ENCODE measurements around the gene ZFR. TPM values are rescaled to one million over a fixed set of nuclear protein-coding genes. Genes with fewer than 3 reads are reported as not detected.
"Not testable (repeated sequence)": the region's sequence is repeated elsewhere in the genome, so short reads cannot be mapped to it uniquely, and the experiment has no call there.

Gene ZFR
- total RNA-seq, 1 donor from 2014 or later = 25.8 TPM

DNA sequence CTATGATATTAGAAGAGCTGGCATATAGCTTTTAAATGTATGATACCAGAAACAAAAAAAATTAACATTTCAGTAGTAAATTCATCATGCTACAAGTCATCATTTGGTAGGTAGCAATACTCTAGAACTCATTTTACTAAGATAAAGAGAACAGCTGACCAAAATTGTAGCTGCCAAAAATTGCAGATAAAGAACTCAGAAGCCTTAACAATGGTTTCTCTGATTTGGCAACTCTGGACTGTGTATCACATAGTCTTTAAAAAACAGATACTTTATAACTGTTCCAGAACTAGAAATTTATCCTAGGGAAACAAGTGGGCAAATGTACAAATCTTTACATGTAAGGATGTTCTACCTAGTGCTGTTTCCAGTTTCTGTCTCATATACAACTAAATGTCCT is 33.9 kb downstream of the ZFR start:
- Histone ChIP-seq H3K36me3 (peaks cover 61 to 74% of the 10 kb centered on the region in 2 donors), H3K4me1 (no peaks in the 10 kb centered on the region), H3K4me3 (no peak overlapping the region), H3K9me3 (no peaks in the 10 kb centered on the region), H3K27ac (no peak overlapping the region), H3K27me3 (no peaks in the 10 kb centered on the region)
- TF ChIP-seq, protein P1, sequence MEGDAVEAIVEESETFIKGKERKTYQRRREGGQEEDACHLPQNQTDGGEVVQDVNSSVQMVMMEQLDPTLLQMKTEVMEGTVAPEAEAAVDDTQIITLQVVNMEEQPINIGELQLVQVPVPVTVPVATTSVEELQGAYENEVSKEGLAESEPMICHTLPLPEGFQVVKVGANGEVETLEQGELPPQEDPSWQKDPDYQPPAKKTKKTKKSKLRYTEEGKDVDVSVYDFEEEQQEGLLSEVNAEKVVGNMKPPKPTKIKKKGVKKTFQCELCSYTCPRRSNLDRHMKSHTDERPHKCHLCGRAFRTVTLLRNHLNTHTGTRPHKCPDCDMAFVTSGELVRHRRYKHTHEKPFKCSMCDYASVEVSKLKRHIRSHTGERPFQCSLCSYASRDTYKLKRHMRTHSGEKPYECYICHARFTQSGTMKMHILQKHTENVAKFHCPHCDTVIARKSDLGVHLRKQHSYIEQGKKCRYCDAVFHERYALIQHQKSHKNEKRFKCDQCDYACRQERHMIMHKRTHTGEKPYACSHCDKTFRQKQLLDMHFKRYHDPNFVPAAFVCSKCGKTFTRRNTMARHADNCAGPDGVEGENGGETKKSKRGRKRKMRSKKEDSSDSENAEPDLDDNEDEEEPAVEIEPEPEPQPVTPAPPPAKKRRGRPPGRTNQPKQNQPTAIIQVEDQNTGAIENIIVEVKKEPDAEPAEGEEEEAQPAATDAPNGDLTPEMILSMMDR (IDR thresholded peaks at IDR 0.05) = no peak
- DNase-seq (ENCODE audit: low spot score in 2 of 2) = no peak
- intact Hi-C loops (cut with DNase I) = no loop called here

DNA sequence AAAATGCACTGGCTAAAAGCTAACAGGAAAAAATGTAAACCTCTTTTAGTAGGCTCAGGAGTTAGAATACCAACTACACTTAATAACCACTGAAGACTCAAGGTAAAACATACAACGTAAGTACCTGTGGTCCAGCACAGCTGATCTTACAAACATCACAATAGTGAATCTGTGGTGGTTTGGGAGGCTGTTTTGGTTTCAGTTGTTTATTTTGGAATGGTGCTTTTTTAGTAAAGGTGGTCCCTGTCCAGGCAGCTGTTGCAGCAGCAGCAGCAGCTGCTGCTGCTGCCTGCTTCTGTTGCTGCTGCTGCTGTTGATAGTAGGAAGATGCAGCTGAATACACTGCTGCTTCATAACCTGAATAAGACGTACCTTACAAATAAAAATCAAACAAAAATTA is 37.9 kb downstream of the ZFR start:
- no peaks in the 10 kb centered on the region for H3K27me3 ChIP-seq
- TF ChIP-seq, protein P1 (IDR thresholded peaks at IDR 0.05) = no peak
- H3K27ac ChIP-seq = no peak overlapping the region
- no peaks in the 10 kb centered on the region for H3K4me1 ChIP-seq
- peaks cover 72 to 86% of the 10 kb centered on the region in 2 donors for H3K36me3 ChIP-seq
- no peaks in the 10 kb centered on the region for H3K9me3 ChIP-seq
- H3K4me3 ChIP-seq = no peak overlapping the region
- DNase-seq (ENCODE audit: low spot score in 2 of 2) = no peak
- intact Hi-C loops (cut with DNase I) = no loop called here

DNA sequence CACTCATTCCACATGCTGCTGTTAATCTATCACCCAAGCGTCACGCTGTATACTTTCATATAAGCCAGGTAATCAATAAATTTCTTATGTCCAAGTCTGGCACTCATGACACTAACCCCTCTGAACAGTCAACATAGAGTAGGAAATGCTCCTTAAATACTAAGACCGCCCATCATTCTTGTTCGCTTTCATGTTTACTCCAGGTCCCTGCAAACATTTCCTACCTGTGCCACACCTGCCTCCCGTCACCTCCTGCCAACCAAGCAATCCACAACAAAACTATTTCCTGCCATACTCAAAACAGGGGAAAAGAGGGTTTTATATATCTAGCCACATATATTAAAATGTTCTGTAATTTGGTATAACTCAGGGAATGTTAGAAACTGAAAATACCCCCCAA is 39.0 kb downstream of the ZFR start:
- intact Hi-C loops (cut with DNase I) = no loop called here
- H3K4me3 ChIP-seq = no peak overlapping the region
- TF ChIP-seq, protein P1 (IDR thresholded peaks at IDR 0.05) = no peak
- no peaks in the 10 kb centered on the region for H3K27me3 ChIP-seq
- no peaks in the 10 kb centered on the region for H3K9me3 ChIP-seq
- DNase-seq (ENCODE audit: low spot score in 2 of 2) = no peak
- no peaks in the 10 kb centered on the region for H3K4me1 ChIP-seq
- H3K27ac ChIP-seq = no peak overlapping the region
- peaks cover 83 to 89% of the 10 kb centered on the region in 2 donors for H3K36me3 ChIP-seq

DNA sequence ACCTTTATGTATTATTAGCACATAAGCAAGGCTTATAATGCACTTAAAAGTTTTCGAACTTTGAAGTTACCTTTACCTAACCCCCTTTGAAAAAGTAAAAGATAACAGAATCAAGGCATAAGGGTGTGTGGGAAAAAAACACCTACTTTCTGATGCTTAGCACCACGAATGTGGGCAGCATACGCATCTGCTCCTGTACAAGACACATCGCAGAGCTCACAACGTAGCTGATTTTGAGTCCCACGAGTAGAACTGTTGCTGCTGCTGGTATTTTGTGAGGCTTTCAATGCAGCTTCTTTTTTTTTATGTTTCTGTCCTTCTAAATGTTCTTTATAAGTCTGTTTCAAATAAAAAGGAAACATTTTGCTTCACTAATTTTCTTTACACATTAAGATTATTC is 40.8 kb downstream of the ZFR start:
- DNase-seq (ENCODE audit: low spot score in 2 of 2) = no peak
- H3K27ac ChIP-seq = no peak overlapping the region
- intact Hi-C loops (cut with DNase I) = no loop called here
- H3K36me3 ChIP-seq = peaks cover 82 to 89% of the 10 kb centered on the region in 2 donors
- no peaks in the 10 kb centered on the region for H3K27me3 ChIP-seq
- no peak overlapping the region for H3K4me3 ChIP-seq
- no peaks in the 10 kb centered on the region for H3K4me1 ChIP-seq
- TF ChIP-seq, protein P1 (IDR thresholded peaks at IDR 0.05) = no peak
- H3K9me3 ChIP-seq = no peaks in the 10 kb centered on the region

DNA sequence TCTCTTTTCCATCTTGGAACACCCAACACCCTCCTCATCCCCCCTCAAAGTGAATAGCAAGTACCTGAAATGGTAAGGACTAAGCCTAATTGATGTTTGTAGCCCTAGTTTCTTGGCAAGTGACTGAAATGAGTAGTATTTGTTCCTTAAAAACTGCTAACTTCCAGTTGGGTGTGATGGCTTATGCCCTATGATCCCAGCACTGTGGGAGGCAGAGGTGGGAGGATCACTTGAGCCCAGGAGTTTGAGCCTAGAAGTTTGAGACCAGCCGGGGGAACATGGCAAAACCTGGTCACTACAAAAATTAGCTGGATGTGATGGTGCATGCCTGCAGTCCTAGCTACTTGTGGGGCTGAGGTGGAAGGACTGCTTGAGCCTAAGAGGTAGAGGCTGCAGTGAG is 44.1 kb downstream of the ZFR start:
- intact Hi-C loops (cut with DNase I) = no loop called here
- Histone ChIP-seq H3K4me3 (no peak overlapping the region), H3K4me1 (no peaks in the 10 kb centered on the region), H3K27ac (no peak overlapping the region), H3K9me3 (no peaks in the 10 kb centered on the region), H3K27me3 (no peaks in the 10 kb centered on the region), H3K36me3 (peaks cover 82 to 96% of the 10 kb centered on the region in 2 donors)
- DNase-seq (ENCODE audit: low spot score in 2 of 2) = no peak
- TF ChIP-seq, protein P1 (IDR thresholded peaks at IDR 0.05) = no peak

DNA sequence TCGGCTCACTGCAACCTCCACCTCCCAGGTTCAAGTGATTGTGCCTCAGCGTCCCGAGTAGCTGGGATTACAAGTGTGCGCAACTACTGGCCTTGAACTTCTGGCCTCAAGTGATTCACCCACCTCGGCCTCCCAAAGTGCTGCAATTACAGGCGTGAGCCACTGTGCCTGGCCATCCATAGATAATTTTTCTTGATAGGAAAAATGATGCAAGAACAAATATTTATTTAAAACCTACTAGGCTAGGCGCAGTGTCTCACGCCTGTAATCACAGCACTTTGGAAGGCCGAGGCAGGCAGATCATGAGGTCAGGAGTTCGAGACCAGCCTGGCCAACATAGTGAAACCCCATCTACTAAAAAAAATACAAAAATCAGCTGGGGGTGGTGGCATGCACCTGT is 45.8 kb downstream of the ZFR start:
- H3K9me3 ChIP-seq = not testable (repeated sequence)
- H3K36me3 ChIP-seq = peaks cover 84 to 96% of the 10 kb centered on the region in 2 donors

More for the DNA sequence above, 45.8 kb downstream of the ZFR start:
- H3K27ac ChIP-seq; H3K4me1 ChIP-seq; DNase-seq (ENCODE audit: low spot score in 2 of 2); intact Hi-C loops (cut with DNase I); H3K27me3 ChIP-seq; H3K4me3 ChIP-seq: not testable (repeated sequence)
